Liver (tissue), 9 donors: ENCODE measurements around the gene UBE2D4. TPM values are rescaled to one million over a fixed set of nuclear protein-coding genes. Genes with fewer than 3 reads are reported as not detected.

Source experiments
- DNase-seq: peaks from one replicate; pipeline ENCODE4 v3.0.0-alpha.2; 2017; ENCODE audit warnings: low spot score
- H3K27ac ChIP-seq, 2 donors: one replicate each; pipeline ENCODE4 v1.7.0; 2013; ENCODE audit warnings: inconsistent platforms in 2 of 2, low read length in 2 of 2, control low read depth in 1 of 2, low read depth in 1 of 2, mild to moderate bottlenecking in 1 of 2
- H3K27me3 ChIP-seq, 4 donors: one replicate each; pipeline versions ENCODE4 v1.6.1 to v1.7.0; 2013; ENCODE audit warnings: low read length in 3 of 4, inconsistent platforms in 1 of 4, mild to moderate bottlenecking in 1 of 4, moderate library complexity in 1 of 4; ENCODE audit not compliant: control insufficient read depth in 4 of 4, insufficient read depth in 4 of 4
- H3K36me3 ChIP-seq, 4 donors: one replicate each; pipeline versions ENCODE4 v1.6.1 to v1.7.0; 2013; ENCODE audit warnings: low read length in 3 of 4, mild to moderate bottlenecking in 3 of 4, low read depth in 1 of 4, moderate library complexity in 1 of 4; ENCODE audit not compliant: control insufficient read depth in 4 of 4, insufficient read depth in 3 of 4
- H3K4me1 ChIP-seq, 4 donors: one replicate each; pipeline versions ENCODE4 v1.6.1 to v1.7.0; 2013; ENCODE audit warnings: low read length in 3 of 4, mild to moderate bottlenecking in 3 of 4, moderate library complexity in 1 of 4; ENCODE audit not compliant: control insufficient read depth in 4 of 4, insufficient read depth in 4 of 4
- H3K4me3 ChIP-seq, 3 donors: one replicate each; pipeline versions ENCODE4 v1.6.1 to v1.7.0; 2013; ENCODE audit warnings: low read length in 3 of 3, control low read depth in 1 of 3, low read depth in 1 of 3, mild to moderate bottlenecking in 1 of 3
- H3K9ac ChIP-seq, 2 donors: one replicate each; pipeline ENCODE4 v1.7.0; 2013; ENCODE audit warnings: low read length in 2 of 2, mild to moderate bottlenecking in 2 of 2, moderate library complexity in 2 of 2, control low read depth in 1 of 2, low read depth in 1 of 2
- H3K9me3 ChIP-seq, 4 donors: one replicate each; pipeline versions ENCODE4 v1.6.1 to v1.7.0; 2013; ENCODE audit warnings: low read length in 3 of 4; ENCODE audit not compliant: control insufficient read depth in 4 of 4
- EGR1 ChIP-seq, 2 donors: IDR thresholded peaks; 2 replicates each; pipeline ENCODE4 v1.6.1; 2016 to 2018; ENCODE audit warnings: antibody characterized with exemption in 2 of 2, low read depth in 2 of 2
- FOXA2 ChIP-seq: IDR thresholded peaks from 2 replicates; pipeline ENCODE4 v1.6.1; 2016; ENCODE audit warnings: antibody characterized with exemption
- GABPA ChIP-seq, 2 donors: IDR thresholded peaks in 1 of 2; conservative IDR thresholded peaks in 1 of 2; 2 replicates each; pipeline ENCODE4 v1.6.1; 2016; ENCODE audit warnings: antibody characterized with exemption in 2 of 2, mild to moderate bottlenecking in 1 of 2, moderate library complexity in 1 of 2
- HNF4A ChIP-seq, 2 donors: conservative IDR thresholded peaks; 2 replicates each; pipeline ENCODE4 v1.6.1; 2016; ENCODE audit warnings: antibody characterized with exemption in 2 of 2, mild to moderate bottlenecking in 2 of 2
- HNF4G ChIP-seq: IDR thresholded peaks from 2 replicates; pipeline ENCODE4 v1.6.1; 2016; ENCODE audit warnings: antibody characterized with exemption
- JUND ChIP-seq, 2 donors: IDR thresholded peaks; 2 replicates each; pipeline ENCODE4 v1.6.1; 2016; ENCODE audit warnings: antibody characterized with exemption in 2 of 2
- NR2F2 ChIP-seq: IDR thresholded peaks from 2 replicates; pipeline ENCODE4 v1.6.1; 2016; ENCODE audit warnings: antibody characterized with exemption
- RAD21 ChIP-seq, 2 donors: IDR thresholded peaks; 2 replicates each; pipeline ENCODE4 v1.6.1; 2016; ENCODE audit warnings: antibody characterized with exemption in 2 of 2, mild to moderate bottlenecking in 2 of 2
- RXRA ChIP-seq, 2 donors: IDR thresholded peaks; 2 replicates each; pipeline ENCODE4 v1.6.1; 2017 to 2018; ENCODE audit warnings: antibody characterized with exemption in 2 of 2, mild to moderate bottlenecking in 1 of 2
- SP1 ChIP-seq: IDR thresholded peaks from 2 replicates; pipeline ENCODE4 v1.6.1; 2018; ENCODE audit warnings: antibody characterized with exemption, mild to moderate bottlenecking
- YY1 ChIP-seq: IDR thresholded peaks from 2 replicates; pipeline ENCODE4 v1.6.1; 2016; ENCODE audit warnings: antibody characterized with exemption, mild to moderate bottlenecking
- WGBS: extraction: QIAGEN DNeasy Blood & Tissue Kit; methylation state at CpG from one replicate; pipeline ENCODE4 v1.1.7; 2013; 5-methylcytosine and 5-hydroxymethylcytosine counted together
- polyA plus RNA-seq, 2 donors: library from polyadenylated mRNA; stranded (reverse) in 1 of 2; unstranded in 1 of 2; fragments of 200-250 nt in 1 of 2; fragments of >200 nt in 1 of 2; fragmentation: Nextera tagmentation in 1 of 2; extraction: Ambion mirVana in 1 of 2; gene quantifications; one replicate each; pipeline versions ENCODE4 v1.2.1 to v1.2.3, GENCODE V29; 2013 to 2015
- total RNA-seq, 2 donors: library from RNA; depleted of rRNA; stranded (reverse); fragments of >200 nt; gene quantifications; one replicate each; pipeline ENCODE4 v1.2.3, GENCODE V29; 2014
- TF ChIP-seq, protein P1 (sequence below): IDR thresholded peaks from 2 replicates; pipeline ENCODE4 v1.6.1; 2016; ENCODE audit warnings: antibody characterized with exemption
- TF ChIP-seq, protein P2 (sequence below): IDR thresholded peaks from 2 replicates; pipeline ENCODE4 v1.6.1; 2016; ENCODE audit warnings: antibody characterized with exemption
- TF ChIP-seq, protein P3 (sequence below): fragments of 150-350 bp; IDR thresholded peaks from 2 replicates; pipeline ENCODE4 v1.5.1; 2017; ENCODE audit warnings: improper control_type of control experiment, low read depth, low read length; ENCODE audit not compliant: missing input control
- TF ChIP-seq, protein P4 (sequence below): IDR thresholded peaks from 2 replicates; pipeline ENCODE4 v1.6.1; 2016; ENCODE audit warnings: antibody characterized with exemption, mild to moderate bottlenecking
- TF ChIP-seq, protein P5 (sequence below): IDR thresholded peaks from 2 replicates; pipeline ENCODE4 v1.6.1; 2016; ENCODE audit warnings: antibody characterized with exemption
- donor health status: healthy.
- donor health status: healthy.
- donor health status: healthy.
- donor health status: healthy.
- donor health status: healthy.

The UBE2D4 gene
- total RNA-seq: 10 to 100 TPM in 1 of 2 donors, 1 to 10 TPM in 1; 5.1 to 10.7 TPM
- 10 to 100 TPM; 12.8 to 17.9 TPM for polyA plus RNA-seq

DNA sequence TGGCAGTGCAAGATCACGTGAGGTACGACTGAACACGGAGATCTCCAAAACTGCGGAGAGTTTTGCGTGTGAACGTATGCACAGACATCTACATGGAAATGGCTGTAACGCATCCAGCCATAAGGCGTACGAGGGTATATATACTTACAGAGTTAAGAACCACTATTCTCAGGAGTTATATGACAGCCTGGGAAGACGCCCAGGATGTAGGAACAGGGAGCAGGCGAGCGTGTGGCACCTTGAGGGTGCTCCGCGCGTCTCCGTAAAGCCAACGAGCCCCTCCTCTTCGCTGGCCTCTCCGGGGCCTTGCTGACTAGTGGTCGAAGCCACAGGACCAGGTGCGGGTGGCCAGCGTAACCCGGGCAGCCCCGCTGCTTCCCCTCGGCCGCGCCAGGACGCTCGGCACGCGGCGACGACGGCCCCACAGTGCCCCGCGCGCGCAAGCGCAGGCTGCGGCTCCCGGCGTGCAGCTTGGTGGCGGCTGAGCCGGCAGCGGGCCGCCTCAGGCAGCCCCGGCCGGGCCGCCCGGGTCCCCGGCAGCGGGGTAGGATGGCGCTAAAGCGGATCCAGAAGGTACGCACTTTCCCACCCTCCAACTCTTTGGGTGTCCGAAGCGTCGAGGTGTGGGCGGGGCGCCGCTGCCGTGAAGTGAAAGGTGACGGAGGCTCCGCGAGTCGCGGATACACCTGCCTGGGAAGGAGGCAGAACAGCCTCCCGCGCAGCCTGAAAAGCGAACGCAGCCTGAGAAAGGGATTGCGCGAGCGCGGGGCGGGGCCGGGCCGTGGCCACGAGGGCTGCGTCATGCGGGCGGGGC lies at the start of gene UBE2D4:
Gene UBE2D4 (plus strand): TSS at position 453 of the 814 bp plus-strand sequence. CDS start 97 bp downstream, at position 550.
- TF ChIP-seq, protein P1, sequence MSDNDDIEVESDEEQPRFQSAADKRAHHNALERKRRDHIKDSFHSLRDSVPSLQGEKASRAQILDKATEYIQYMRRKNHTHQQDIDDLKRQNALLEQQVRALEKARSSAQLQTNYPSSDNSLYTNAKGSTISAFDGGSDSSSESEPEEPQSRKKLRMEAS: no peak
- TF ChIP-seq YY1 (peak; percentile 27), HNF4A (conservative IDR thresholded peaks at IDR 0.05) (peak in 1 of 2 donors; percentile 14), SP1 (no peak)
- no peaks in the 10 kb centered on the region for H3K27me3 ChIP-seq
- H3K9ac ChIP-seq: peak within 1 kb of the TSS; percentile 90 to 92
- H3K4me3 ChIP-seq: peak within 1 kb of the TSS; percentile 69 to 92 (median 89)
- no peaks in the 10 kb centered on the region for H3K36me3 ChIP-seq
- DNase-seq: peak; percentile 85
- peaks cover 0 to 27% (median 14%) of the 10 kb centered on the region in 4 donors for H3K4me1 ChIP-seq
- under 1% methylated on average over 82 of the region's 82 CpGs for WGBS
- H3K27ac ChIP-seq: peak within 1 kb of the TSS; percentile 91 to 97
- H3K9me3 ChIP-seq: no peaks in the 10 kb centered on the region

DNA sequence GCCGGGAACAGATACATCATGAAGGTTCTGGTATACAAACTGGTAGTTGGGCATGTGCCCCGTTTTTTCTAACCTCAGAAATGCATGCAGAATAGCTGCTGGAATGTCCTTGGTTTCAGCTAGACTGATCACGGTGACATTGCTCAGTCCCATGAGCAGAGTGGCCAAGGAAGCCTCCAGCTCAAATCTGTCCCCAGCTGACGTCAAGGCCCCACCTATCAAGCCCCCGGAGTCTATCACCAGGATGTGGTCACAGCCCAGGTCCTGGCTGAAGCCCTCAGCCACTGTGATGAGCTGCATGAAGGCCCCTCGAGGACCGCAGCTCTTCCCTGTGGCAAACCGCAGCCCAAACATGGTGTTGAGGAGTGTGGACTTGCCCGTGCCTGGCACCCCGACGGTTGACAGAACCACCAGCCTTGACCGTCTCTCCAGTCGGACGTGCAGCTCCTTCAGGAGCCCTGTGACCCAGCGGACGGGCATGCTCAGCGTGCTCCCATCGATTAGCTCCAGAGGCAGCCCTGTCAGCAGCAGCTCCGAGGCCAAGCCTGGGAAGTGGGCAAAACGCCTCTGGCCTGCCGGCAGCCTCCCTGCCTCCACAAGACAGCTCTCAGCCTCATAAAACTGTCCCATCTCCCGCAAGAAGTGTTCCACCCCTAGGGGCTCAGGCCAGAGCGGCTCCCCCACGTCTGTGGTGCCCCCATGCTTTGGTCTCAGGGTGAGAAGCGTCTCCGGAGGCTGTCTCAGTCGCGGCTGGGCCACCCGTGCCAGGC lies 49.1 kb upstream of the UBE2D4 start:
- Histone ChIP-seq H3K27me3 (no peaks in the 10 kb centered on the region), H3K9me3 (no peaks in the 10 kb centered on the region), H3K36me3 (peaks cover 9 to 50% (median 31%) of the 10 kb centered on the region in 4 donors), H3K9ac (no peak overlapping the region), H3K4me1 (peaks cover 5 to 14% (median 9%) of the 10 kb centered on the region in 4 donors), H3K4me3 (no peak overlapping the region), H3K27ac (no peak overlapping the region)
- 92% methylated on average over 29 of the region's 29 CpGs for WGBS
- no peak for DNase-seq
- TF ChIP-seq EGR1 (IDR thresholded peaks at IDR 0.05; ENCODE audit: low read depth in 2 of 2) (no peak), HNF4A (conservative IDR thresholded peaks at IDR 0.05) (no peak), RAD21 (IDR thresholded peaks at IDR 0.05) (no peak), HNF4G (no peak), RXRA (IDR thresholded peaks at IDR 0.05) (no peak), JUND (IDR thresholded peaks at IDR 0.05) (no peak), FOXA2 (no peak), NR2F2 (no peak), YY1 (no peak), SP1 (no peak), GABPA (IDR thresholded peaks at IDR 0.05 in 1 of 2, conservative IDR thresholded peaks at IDR 0.05 in 1 of 2) (no peak)
- TF ChIP-seq, protein P2, sequence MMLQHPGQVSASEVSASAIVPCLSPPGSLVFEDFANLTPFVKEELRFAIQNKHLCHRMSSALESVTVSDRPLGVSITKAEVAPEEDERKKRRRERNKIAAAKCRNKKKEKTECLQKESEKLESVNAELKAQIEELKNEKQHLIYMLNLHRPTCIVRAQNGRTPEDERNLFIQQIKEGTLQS: no peak
- TF ChIP-seq, protein P3, sequence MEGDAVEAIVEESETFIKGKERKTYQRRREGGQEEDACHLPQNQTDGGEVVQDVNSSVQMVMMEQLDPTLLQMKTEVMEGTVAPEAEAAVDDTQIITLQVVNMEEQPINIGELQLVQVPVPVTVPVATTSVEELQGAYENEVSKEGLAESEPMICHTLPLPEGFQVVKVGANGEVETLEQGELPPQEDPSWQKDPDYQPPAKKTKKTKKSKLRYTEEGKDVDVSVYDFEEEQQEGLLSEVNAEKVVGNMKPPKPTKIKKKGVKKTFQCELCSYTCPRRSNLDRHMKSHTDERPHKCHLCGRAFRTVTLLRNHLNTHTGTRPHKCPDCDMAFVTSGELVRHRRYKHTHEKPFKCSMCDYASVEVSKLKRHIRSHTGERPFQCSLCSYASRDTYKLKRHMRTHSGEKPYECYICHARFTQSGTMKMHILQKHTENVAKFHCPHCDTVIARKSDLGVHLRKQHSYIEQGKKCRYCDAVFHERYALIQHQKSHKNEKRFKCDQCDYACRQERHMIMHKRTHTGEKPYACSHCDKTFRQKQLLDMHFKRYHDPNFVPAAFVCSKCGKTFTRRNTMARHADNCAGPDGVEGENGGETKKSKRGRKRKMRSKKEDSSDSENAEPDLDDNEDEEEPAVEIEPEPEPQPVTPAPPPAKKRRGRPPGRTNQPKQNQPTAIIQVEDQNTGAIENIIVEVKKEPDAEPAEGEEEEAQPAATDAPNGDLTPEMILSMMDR: no peak
- TF ChIP-seq, protein P4, sequence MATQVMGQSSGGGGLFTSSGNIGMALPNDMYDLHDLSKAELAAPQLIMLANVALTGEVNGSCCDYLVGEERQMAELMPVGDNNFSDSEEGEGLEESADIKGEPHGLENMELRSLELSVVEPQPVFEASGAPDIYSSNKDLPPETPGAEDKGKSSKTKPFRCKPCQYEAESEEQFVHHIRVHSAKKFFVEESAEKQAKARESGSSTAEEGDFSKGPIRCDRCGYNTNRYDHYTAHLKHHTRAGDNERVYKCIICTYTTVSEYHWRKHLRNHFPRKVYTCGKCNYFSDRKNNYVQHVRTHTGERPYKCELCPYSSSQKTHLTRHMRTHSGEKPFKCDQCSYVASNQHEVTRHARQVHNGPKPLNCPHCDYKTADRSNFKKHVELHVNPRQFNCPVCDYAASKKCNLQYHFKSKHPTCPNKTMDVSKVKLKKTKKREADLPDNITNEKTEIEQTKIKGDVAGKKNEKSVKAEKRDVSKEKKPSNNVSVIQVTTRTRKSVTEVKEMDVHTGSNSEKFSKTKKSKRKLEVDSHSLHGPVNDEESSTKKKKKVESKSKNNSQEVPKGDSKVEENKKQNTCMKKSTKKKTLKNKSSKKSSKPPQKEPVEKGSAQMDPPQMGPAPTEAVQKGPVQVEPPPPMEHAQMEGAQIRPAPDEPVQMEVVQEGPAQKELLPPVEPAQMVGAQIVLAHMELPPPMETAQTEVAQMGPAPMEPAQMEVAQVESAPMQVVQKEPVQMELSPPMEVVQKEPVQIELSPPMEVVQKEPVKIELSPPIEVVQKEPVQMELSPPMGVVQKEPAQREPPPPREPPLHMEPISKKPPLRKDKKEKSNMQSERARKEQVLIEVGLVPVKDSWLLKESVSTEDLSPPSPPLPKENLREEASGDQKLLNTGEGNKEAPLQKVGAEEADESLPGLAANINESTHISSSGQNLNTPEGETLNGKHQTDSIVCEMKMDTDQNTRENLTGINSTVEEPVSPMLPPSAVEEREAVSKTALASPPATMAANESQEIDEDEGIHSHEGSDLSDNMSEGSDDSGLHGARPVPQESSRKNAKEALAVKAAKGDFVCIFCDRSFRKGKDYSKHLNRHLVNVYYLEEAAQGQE: no peak
- TF ChIP-seq, protein P5, sequence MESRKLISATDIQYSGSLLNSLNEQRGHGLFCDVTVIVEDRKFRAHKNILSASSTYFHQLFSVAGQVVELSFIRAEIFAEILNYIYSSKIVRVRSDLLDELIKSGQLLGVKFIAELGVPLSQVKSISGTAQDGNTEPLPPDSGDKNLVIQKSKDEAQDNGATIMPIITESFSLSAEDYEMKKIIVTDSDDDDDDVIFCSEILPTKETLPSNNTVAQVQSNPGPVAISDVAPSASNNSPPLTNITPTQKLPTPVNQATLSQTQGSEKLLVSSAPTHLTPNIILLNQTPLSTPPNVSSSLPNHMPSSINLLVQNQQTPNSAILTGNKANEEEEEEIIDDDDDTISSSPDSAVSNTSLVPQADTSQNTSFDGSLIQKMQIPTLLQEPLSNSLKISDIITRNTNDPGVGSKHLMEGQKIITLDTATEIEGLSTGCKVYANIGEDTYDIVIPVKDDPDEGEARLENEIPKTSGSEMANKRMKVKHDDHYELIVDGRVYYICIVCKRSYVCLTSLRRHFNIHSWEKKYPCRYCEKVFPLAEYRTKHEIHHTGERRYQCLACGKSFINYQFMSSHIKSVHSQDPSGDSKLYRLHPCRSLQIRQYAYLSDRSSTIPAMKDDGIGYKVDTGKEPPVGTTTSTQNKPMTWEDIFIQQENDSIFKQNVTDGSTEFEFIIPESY: no peak
- TF ChIP-seq, protein P1: no peak
